ENCODE data around the gene SLC12A2.

DNA sequence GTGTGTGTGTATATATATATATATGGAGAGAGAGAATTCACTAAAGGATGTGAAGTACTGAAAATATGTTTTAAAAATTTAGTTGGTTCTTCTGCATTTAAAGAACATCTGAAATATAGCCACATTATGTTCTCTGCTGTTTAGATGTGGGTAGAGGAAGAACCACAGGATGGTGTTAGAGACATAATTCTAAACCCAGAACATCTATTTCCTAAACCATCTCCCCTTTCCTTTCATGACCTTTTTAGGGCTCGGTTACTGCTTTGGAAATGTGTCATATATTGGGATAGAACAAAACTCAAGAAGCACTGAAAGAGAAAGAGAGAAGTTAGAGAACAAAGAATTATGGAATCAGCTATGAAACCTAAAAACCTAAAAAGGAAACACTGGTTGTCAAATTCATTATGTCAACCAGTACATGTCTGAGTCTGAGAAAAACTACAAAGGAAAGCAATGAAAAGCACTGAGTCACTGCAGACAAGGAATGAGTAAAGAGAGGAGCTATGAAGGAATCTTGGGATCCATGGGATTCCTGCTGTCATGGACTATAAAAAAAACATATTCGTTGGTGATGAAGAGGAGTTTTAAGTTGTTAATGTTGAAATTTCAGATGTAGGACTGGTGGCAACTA is 28.4 kb downstream of the SLC12A2 start:
- TF ChIP-seq CTCF (conservative IDR thresholded peaks at IDR 0.05; ENCODE audit: low read depth in 2 of 2) (no peak), NANOG (IDR thresholded peaks at IDR 0.05; ENCODE audit: borderline replicate concordance) (no peak), EZH2phosphoT487 (IDR thresholded peaks at IDR 0.05; ENCODE audit: unreplicated experiment) (no peak), EZH2 (IDR thresholded peaks at IDR 0.05; ENCODE audit: low read depth, unreplicated experiment) (no peak)

All from GM23338 (cell line).